ENCODE data around the gene MESD.

DNA sequence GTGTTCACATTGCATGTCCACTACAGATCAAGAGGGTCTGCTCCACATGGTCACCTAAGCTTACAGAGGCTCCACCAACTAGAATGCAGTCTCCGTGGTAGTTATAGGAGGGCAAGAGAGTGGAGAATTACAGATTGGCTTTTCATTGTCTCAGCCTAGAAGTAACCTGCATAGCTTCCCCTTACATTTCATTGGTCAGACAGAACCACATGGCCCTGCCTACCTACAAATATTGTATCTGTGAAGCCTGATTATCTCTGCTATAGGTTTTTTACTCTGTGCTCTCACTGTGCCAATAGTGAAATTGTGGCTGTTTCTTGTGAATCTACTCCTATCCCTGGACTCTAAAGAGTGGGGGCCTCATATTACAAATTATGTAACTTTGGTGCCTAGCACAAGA, 8.6 kb upstream of the MESD start:
- TF ChIP-seq, protein P1, sequence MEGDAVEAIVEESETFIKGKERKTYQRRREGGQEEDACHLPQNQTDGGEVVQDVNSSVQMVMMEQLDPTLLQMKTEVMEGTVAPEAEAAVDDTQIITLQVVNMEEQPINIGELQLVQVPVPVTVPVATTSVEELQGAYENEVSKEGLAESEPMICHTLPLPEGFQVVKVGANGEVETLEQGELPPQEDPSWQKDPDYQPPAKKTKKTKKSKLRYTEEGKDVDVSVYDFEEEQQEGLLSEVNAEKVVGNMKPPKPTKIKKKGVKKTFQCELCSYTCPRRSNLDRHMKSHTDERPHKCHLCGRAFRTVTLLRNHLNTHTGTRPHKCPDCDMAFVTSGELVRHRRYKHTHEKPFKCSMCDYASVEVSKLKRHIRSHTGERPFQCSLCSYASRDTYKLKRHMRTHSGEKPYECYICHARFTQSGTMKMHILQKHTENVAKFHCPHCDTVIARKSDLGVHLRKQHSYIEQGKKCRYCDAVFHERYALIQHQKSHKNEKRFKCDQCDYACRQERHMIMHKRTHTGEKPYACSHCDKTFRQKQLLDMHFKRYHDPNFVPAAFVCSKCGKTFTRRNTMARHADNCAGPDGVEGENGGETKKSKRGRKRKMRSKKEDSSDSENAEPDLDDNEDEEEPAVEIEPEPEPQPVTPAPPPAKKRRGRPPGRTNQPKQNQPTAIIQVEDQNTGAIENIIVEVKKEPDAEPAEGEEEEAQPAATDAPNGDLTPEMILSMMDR (IDR thresholded peaks at IDR 0.05) = no peak
- no peak for TF ChIP-seq POLR2AphosphoS5 (IDR thresholded peaks at IDR 0.05; ENCODE audit: low read depth, low read length)
- TF ChIP-seq TCF7L2 (IDR thresholded peaks at IDR 0.05; ENCODE audit: low read depth, low read length) = no peak
